ENCODE measurements around the gene DCLK1.

- no peak for TF ChIP-seq POLR2A (IDR thresholded peaks at IDR 0.05; ENCODE audit: low read length)
- TF ChIP-seq GATA1 (IDR thresholded peaks at IDR 0.05; ENCODE audit: low read depth, low read length), result no peak
Measured at GRCh38 chr13:36101157-36101556, 30.0 kb downstream of the DCLK1 start.

Data from erythroblast (primary cell).